ENCODE measurements around the gene TMEM196. TPM values are rescaled to one million over a fixed set of nuclear protein-coding genes. Genes with fewer than 3 reads are reported as not detected.

Gene TMEM196
- total RNA-seq, 1 experiment from 2014 or later, result not detected

DNA sequence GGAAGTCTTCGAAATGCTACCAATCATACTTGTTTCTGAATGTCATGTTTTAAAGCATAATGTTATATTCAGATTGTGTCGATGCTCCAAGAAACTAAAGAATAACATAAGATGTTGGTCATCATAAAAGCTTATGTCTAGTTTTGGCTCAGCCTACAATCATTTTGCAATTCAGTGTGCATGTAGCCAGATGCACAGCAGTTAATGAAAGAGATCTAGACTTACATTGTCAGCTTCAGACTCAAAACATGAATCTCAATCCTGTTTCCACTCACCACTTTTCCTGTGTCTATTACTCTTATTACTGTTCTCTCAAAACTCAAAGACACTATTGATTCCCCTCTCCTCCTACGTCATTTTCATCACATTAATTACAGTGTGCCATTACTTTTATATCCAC, 21.4 kb downstream of the TMEM196 start:
- Histone ChIP-seq H3K9ac (ENCODE audit: extremely low read depth, insufficient read length, low read length) (no peak overlapping the region), H2AFZ (ENCODE audit: low read length) (no peak overlapping the region), H4K20me1 (ENCODE audit: control insufficient read depth, insufficient read depth, insufficient read length) (no peaks in the 10 kb centered on the region), H2BK15ac (ENCODE audit: low read depth, low read length) (no peak overlapping the region), H3K27ac (ENCODE audit: insufficient read length, low read depth, low read length) (no peak overlapping the region), H4K91ac (ENCODE audit: insufficient read length, low read depth, low read length) (no peak overlapping the region), H3K18ac (ENCODE audit: insufficient read length, low read depth, low read length) (no peak overlapping the region), H2BK12ac (ENCODE audit: insufficient read length, low read depth, low read length) (no peak overlapping the region), H2AK5ac (ENCODE audit: insufficient read length, low read length) (no peak overlapping the region), H2BK120ac (ENCODE audit: low read depth, low read length, poor library complexity, severe bottlenecking) (no peak overlapping the region), H3K56ac (ENCODE audit: insufficient read length, low read depth, low read length) (no peak overlapping the region), H3K79me1 (ENCODE audit: insufficient read depth, low read depth, low read length, poor library complexity, severe bottlenecking) (no peaks in the 10 kb centered on the region), H2BK5ac (ENCODE audit: insufficient read length, low read length) (no peak overlapping the region), H3K9me3 (ENCODE audit: control insufficient read depth, low read depth, low read length) (no peaks in the 10 kb centered on the region), H4K5ac (ENCODE audit: insufficient read length, low read depth, low read length) (no peak overlapping the region), H2BK20ac (ENCODE audit: low read depth, low read length, poor library complexity, severe bottlenecking) (no peak overlapping the region), H3K14ac (ENCODE audit: insufficient read depth, low read length) (no peak overlapping the region), H3T11ph (ENCODE audit: low read length) (no peak overlapping the region), H3K4me2 (ENCODE audit: insufficient read depth, insufficient read length, low read length) (no peak overlapping the region), H3K27me3 (ENCODE audit: insufficient read depth, low read length) (no peaks in the 10 kb centered on the region), H4K8ac (replicated peaks; ENCODE audit: insufficient read length, low read depth, low read length) (no peak overlapping the region), H3K79me2 (ENCODE audit: insufficient read depth, low read length) (no peaks in the 10 kb centered on the region), H3K4ac (ENCODE audit: low read depth, low read length) (no peak overlapping the region), H3K4me1 (ENCODE audit: insufficient read depth, low read length) (no peaks in the 10 kb centered on the region), H3K23me2 (ENCODE audit: insufficient read length, low read depth, low read length, poor library complexity, severe bottlenecking) (no peaks in the 10 kb centered on the region), H3K23ac (ENCODE audit: insufficient read length, low read depth, low read length) (no peak overlapping the region)
- DNase-seq, result no peak
- WGBS (ENCODE audit: extremely low coverage, insufficient read length, low lambda C conversion rate), result 100% methylated on average over 1 of the region's 3 CpGs
- no peaks in the 10 kb centered on the region for H3K4me1 Mint-ChIP-seq
- no peaks in the 10 kb centered on the region for H3K36me3 Mint-ChIP-seq (ENCODE audit: insufficient read depth in 1 of 3, low read depth in 3 of 3)
- H3K9me3 Mint-ChIP-seq, result no peaks in the 10 kb centered on the region
- H3K27me3 Mint-ChIP-seq (ENCODE audit: low read depth), result no peaks in the 10 kb centered on the region
- H3K4me3 Mint-ChIP-seq, result no peak overlapping the region
- H3K27ac Mint-ChIP-seq, result no peak overlapping the region
- TF ChIP-seq, protein P1, sequence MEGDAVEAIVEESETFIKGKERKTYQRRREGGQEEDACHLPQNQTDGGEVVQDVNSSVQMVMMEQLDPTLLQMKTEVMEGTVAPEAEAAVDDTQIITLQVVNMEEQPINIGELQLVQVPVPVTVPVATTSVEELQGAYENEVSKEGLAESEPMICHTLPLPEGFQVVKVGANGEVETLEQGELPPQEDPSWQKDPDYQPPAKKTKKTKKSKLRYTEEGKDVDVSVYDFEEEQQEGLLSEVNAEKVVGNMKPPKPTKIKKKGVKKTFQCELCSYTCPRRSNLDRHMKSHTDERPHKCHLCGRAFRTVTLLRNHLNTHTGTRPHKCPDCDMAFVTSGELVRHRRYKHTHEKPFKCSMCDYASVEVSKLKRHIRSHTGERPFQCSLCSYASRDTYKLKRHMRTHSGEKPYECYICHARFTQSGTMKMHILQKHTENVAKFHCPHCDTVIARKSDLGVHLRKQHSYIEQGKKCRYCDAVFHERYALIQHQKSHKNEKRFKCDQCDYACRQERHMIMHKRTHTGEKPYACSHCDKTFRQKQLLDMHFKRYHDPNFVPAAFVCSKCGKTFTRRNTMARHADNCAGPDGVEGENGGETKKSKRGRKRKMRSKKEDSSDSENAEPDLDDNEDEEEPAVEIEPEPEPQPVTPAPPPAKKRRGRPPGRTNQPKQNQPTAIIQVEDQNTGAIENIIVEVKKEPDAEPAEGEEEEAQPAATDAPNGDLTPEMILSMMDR (conservative IDR thresholded peaks at IDR 0.05), result no peak

Measured in H9 (cell line).